Measurements from ENCODE around the gene MZT2B. TPM values are rescaled to one million over a fixed set of nuclear protein-coding genes. Genes with fewer than 3 reads are reported as not detected.
"Not testable (repeated sequence)": the region's sequence is repeated elsewhere in the genome, so short reads cannot be mapped to it uniquely, and the experiment has no call there.

The MZT2B gene
- total and polyA plus RNA-seq, 11 donors, result 269 to 623 (median 360) TPM

GRCh38 chr2:130190237-130190636 is 8.2 kb downstream of the MZT2B start:
- no peak for DNase-seq
- Histone ChIP-seq H3K4me1 (peaks cover 0 to 14% (median 0%) of the 10 kb centered on the region in 12 donors), H3K27me3 (no peaks in the 10 kb centered on the region), H3K27ac (no peak overlapping the region), H3K4me3 (no peak overlapping the region), H3K36me3 (peaks cover 0 to 11% (median 6%) of the 10 kb centered on the region in 9 donors), H3K9me3 (no peaks in the 10 kb centered on the region)
- no peak for ATAC-seq
- 84 to 95% (median 91%) methylated on average over 13 to 15 of the region's 15 CpGs for WGBS, 4 donors
- TF ChIP-seq CTCF (IDR thresholded peaks at IDR 0.05), result no peak
- TF ChIP-seq POLR2A (IDR thresholded peaks at IDR 0.05), result no peak
- intact Hi-C loops (cut with DNase I), result no loop called here

- not testable (repeated sequence) for ATAC-seq
Observed at GRCh38 chr2:130191319-130191718, 9.3 kb downstream of the MZT2B start.

GRCh38 chr2:130192451-130192850 is 10.4 kb downstream of the MZT2B start:
- H3K36me3 ChIP-seq; DNase-seq; H3K27ac ChIP-seq; H3K27me3 ChIP-seq; ATAC-seq; intact Hi-C loops (cut with DNase I); H3K9me3 ChIP-seq: not testable (repeated sequence)
- Histone ChIP-seq H3K4me1 (peaks cover 0 to 10% (median 0%) of the 10 kb centered on the region in 12 donors), H3K4me3 (peak overlapping the region in 3 of 12 donors; percentile 5 to 10 (median 7))
- WGBS, 4 donors, result 68 to 79% (median 72%) methylated on average over 3 of the region's 3 CpGs

More at GRCh38 chr2:130191319-130191718, 9.3 kb downstream of the MZT2B start:
- H3K27ac ChIP-seq; H3K4me3 ChIP-seq; H3K27me3 ChIP-seq; intact Hi-C loops (cut with DNase I); DNase-seq; H3K9me3 ChIP-seq: not testable (repeated sequence)
- 94 to 99% (median 96%) methylated on average over 6 of the region's 6 CpGs for WGBS, 4 donors
- Histone ChIP-seq H3K4me1 (peaks cover 0 to 10% (median 0%) of the 10 kb centered on the region in 12 donors), H3K36me3 (peaks cover 0 to 11% (median 6%) of the 10 kb centered on the region in 9 donors)

DNA sequence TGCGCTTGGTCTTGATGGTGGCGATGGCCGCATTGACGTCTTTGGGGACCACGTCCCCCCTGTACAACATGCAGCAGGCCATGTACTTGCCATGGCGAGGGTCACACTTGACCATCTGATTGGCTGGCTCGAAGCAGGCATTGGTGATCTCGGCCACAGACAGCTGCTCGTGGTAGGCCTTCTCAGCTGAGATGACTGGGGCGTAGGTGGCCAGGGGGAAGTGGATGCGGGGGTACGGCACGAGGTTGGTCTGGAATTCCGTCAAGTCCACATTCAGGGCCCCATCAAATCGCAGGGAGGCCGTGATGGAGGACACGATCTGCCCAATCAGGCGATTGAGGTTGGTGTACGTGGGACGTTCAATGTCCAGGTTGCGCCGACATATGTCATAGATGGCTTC is 11.8 kb downstream of the MZT2B start:
- DNase-seq; H3K9me3 ChIP-seq; H3K27ac ChIP-seq; intact Hi-C loops (cut with DNase I); ATAC-seq; H3K27me3 ChIP-seq; H3K36me3 ChIP-seq: not testable (repeated sequence)
- peak overlapping the region in 1 of 12 donors; percentile 10 for H3K4me3 ChIP-seq
- WGBS, 4 donors, result 84 to 92% (median 89%) methylated on average over 20 to 22 of the region's 22 CpGs
- peaks cover 0 to 10% (median 0%) of the 10 kb centered on the region in 12 donors for H3K4me1 ChIP-seq

DNA sequence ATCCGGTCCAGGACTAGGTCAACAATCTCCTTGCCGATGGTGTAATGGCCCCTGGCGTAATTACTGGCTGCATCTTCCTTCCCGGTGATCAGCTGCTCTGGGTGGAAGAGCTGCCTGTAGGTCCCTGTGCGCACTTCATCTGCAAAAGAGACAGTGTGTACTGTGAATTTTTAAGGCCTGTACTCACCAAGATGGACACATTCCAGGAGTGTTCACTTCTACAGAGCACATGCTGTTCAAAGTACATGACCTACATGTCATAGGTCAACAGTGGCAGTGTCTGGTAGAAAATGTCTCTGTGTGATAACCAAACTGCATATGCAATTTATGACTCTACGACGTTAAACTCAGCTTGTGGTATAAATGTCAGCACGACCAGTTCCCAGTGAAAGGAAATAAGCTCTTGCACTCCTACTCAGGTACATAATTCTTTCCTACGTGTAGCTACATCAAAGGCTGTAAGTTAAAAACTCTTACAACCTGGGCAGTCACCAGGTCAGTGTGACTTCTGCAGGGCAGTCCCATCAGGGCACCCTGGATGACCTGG is 13.1 kb downstream of the MZT2B start:
- H3K9me3 ChIP-seq; intact Hi-C loops (cut with DNase I); DNase-seq; H3K27me3 ChIP-seq; H3K36me3 ChIP-seq: not testable (repeated sequence)
- Histone ChIP-seq H3K4me3 (peak overlapping the region in 1 of 12 donors; percentile 28), H3K4me1 (peaks cover 0 to 10% (median 0%) of the 10 kb centered on the region in 12 donors), H3K27ac (peak overlapping the region in 5 of 12 donors; percentile 24 to 87 (median 74))
- peak; percentile 72 to 82 (median 81) for ATAC-seq
- WGBS, 4 donors, result 49 to 60% (median 55%) methylated on average over 7 to 9 of the region's 9 CpGs

DNA sequence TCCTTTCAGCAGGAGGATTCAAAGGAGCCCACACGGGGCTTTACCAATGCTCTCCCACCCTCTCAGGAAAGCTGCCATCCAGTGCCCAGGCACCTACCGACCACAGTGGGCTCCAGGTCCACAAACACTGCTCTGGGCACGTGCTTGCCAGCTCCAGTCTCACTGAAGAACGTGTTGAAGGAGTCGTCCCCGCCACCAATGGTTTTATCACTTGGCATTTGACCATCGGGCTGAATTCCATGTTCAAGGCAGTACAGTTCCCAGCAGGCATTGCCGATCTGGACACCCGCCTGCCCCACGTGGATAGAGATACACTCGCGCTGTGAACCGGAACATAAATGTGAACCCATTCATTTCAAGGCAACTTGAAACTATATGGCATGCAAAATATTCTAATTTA is 14.0 kb downstream of the MZT2B start:
- peak; percentile 81 to 94 (median 90) for ATAC-seq
- H3K4me3 ChIP-seq; H3K36me3 ChIP-seq; H3K27me3 ChIP-seq; H3K9me3 ChIP-seq; intact Hi-C loops (cut with DNase I): not testable (repeated sequence)
- DNase-seq, result peak in 4 of 5 donors; percentile 55 to 70 (median 64)
- Histone ChIP-seq H3K27ac (peak overlapping the region in 7 of 12 donors; percentile 15 to 87 (median 73)), H3K4me1 (peaks cover 0 to 10% (median 0%) of the 10 kb centered on the region in 12 donors)
- WGBS, 4 donors, result 45 to 53% (median 50%) methylated on average over 7 to 11 of the region's 13 CpGs

- 97 to 100% (median 97%) methylated on average over 4 to 26 of the region's 26 CpGs; no CpG with 5 or more reads in 1 of the 4 donors for WGBS, 4 donors
- Histone ChIP-seq H3K9me3 (no peaks in the 10 kb centered on the region), H3K27me3 (no peaks in the 10 kb centered on the region), H3K27ac (no peak within 1 kb of the TSS), H3K36me3 (no peaks in the 10 kb centered on the region), H3K4me1 (peaks cover 0 to 7% (median 0%) of the 10 kb centered on the region in 12 donors), H3K4me3 (no peak within 1 kb of the TSS)
- intact Hi-C loops (cut with DNase I), result no loop called here
- no peak for DNase-seq
- ATAC-seq, result no peak
- no peak for TF ChIP-seq CTCF (IDR thresholded peaks at IDR 0.05)
- no peak for TF ChIP-seq POLR2A (IDR thresholded peaks at IDR 0.05)
Observed at GRCh38 chr2:130198343-130198742, 16.3 kb downstream of the MZT2B start, which contains the start of gene TUBA3E. Gene TUBA3E, minus strand, starts transcription at chr2:130198439. Its CDS starts 79 bp downstream, at chr2:130198360.

- H3K9me3 ChIP-seq; H3K27me3 ChIP-seq; H3K36me3 ChIP-seq; H3K4me3 ChIP-seq; intact Hi-C loops (cut with DNase I); H3K4me1 ChIP-seq: not testable (repeated sequence)
- ATAC-seq (peak; percentile 85 to 95 (median 94)), DNase-seq (peak in 4 of 5 donors; percentile 42 to 81 (median 63))
- H3K27ac ChIP-seq, result peak overlapping the region in 2 of 12 donors; percentile 33
- WGBS, 4 donors, result 24 to 60% (median 28%) methylated on average over 1 to 6 of the region's 7 CpGs
Observed at GRCh38 chr2:130202518-130202917, 20.5 kb downstream of the MZT2B start.

GRCh38 chr2:130203150-130203549 is 21.1 kb downstream of the MZT2B start:
- H3K27ac ChIP-seq, result peak overlapping the region in 2 of 12 donors; percentile 29 to 33
- H3K36me3 ChIP-seq; H3K27me3 ChIP-seq; H3K4me3 ChIP-seq; H3K4me1 ChIP-seq; H3K9me3 ChIP-seq; DNase-seq; intact Hi-C loops (cut with DNase I): not testable (repeated sequence)
- peak; percentile 11 to 50 (median 27) for ATAC-seq
- 59 to 76% (median 63%) methylated on average over 2 to 3 of the region's 3 CpGs for WGBS, 4 donors

All from heart left ventricle (tissue), 16 donors.